ENCODE data around the gene ANGPTL4.

The ANGPTL4 gene

GRCh38 chr19:8392017-8392591, 28.1 kb downstream of the ANGPTL4 start:
- Histone ChIP-seq H4K8ac (ENCODE audit: low read depth, low read length) (no peak overlapping the region), H3K79me1 (ENCODE audit: low read length) (peaks cover 6% of the 10 kb centered on the region), H3K4me1 (ENCODE audit: control insufficient read depth in 1 of 2, insufficient read depth in 2 of 2, low read length in 2 of 2) (peaks cover 9 to 12% of the 10 kb centered on the region in 2 experiments), H3K14ac (ENCODE audit: low read length) (no peak overlapping the region), H3K23ac (ENCODE audit: low read length) (no peak overlapping the region), H4K12ac (ENCODE audit: low read depth, low read length) (no peak overlapping the region), H4K91ac (ENCODE audit: low read depth, low read length) (no peak overlapping the region), H2BK12ac (ENCODE audit: low read length) (no peak overlapping the region), H2BK5ac (ENCODE audit: low read depth, low read length, poor library complexity) (no peak overlapping the region), H3K27ac (ENCODE audit: low read depth, low read length) (no peak overlapping the region), H3K9ac (ENCODE audit: low read length) (no peak overlapping the region), H2AK5ac (ENCODE audit: low read length) (no peak overlapping the region), H3K9me3 (ENCODE audit: insufficient read depth, low read depth, low read length) (no peaks in the 10 kb centered on the region), H3K4ac (ENCODE audit: low read depth, low read length) (peak overlapping the region; percentile 18), H2AFZ (ENCODE audit: insufficient read depth, low read length, poor library complexity) (no peak overlapping the region), H3K4me3 (ENCODE audit: low read depth, low read length) (no peak overlapping the region), H3K18ac (ENCODE audit: low read length) (no peak overlapping the region), H3K4me2 (ENCODE audit: low read length) (no peak overlapping the region), H2BK120ac (ENCODE audit: insufficient read depth, low read length, poor library complexity) (no peak overlapping the region), H3K36me3 (ENCODE audit: control insufficient read depth in 1 of 2, insufficient read depth in 2 of 2, low read length in 2 of 2) (no peaks in the 10 kb centered on the region), H3K27me3 (ENCODE audit: insufficient read depth, low read length) (no peaks in the 10 kb centered on the region), H3K79me2 (ENCODE audit: control insufficient read depth, insufficient read depth, low read length, poor library complexity) (peaks cover 18% of the 10 kb centered on the region)
- WGBS (ENCODE audit: extremely low coverage, insufficient coverage, insufficient read length) = no CpG with 5 or more reads among the region's 11 CpGs
- peak in 1 of 2 donors; percentile 18 for DNase-seq

DNA sequence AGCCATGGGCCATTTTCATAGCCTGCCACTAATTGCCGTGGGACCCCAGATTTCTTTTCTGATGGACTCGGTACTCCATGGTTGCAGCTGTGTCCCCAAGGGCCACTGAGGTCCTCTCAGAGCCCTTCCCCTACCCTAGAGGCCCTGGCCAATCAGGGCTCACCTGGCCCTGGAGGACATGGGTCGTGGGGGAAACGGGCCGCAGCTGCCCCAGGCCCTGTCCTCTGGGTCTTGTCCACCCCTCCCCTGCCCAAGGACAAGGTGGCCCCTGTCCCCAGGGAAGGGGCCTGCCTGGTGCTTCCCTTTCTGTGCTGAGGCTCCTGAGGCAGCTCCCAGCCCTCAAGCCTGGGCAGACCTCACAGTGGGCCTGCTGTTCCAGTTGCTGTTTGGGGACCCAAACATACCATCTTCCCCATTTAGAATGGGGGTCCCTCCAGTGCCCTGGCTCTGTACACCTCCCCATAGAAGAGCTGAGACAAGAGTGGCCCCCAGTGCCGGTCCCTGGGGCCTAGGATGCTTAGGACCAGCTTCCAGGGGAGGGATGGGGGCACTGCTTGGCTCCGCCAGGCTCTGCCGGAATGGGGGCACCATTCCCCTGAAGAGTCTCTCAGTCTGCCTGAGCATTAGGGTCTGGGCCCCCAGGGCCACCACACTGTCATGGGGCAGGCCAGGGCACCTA, 29.4 kb downstream of the ANGPTL4 start:
- Histone ChIP-seq H3K9ac (ENCODE audit: low read length) (no peak overlapping the region), H3K79me2 (ENCODE audit: control insufficient read depth, insufficient read depth, low read length, poor library complexity) (peaks cover 22% of the 10 kb centered on the region), H3K4me2 (ENCODE audit: low read length) (no peak overlapping the region), H3K36me3 (ENCODE audit: control insufficient read depth in 1 of 2, insufficient read depth in 2 of 2, low read length in 2 of 2) (no peaks in the 10 kb centered on the region), H3K4me1 (ENCODE audit: control insufficient read depth in 1 of 2, insufficient read depth in 2 of 2, low read length in 2 of 2) (peaks cover 21 to 24% of the 10 kb centered on the region in 2 experiments), H4K8ac (ENCODE audit: low read depth, low read length) (no peak overlapping the region), H2AFZ (ENCODE audit: insufficient read depth, low read length, poor library complexity) (peak overlapping the region; percentile 17), H3K4ac (ENCODE audit: low read depth, low read length) (peak overlapping the region; percentile 65), H3K79me1 (ENCODE audit: low read length) (peaks cover 9% of the 10 kb centered on the region), H3K18ac (ENCODE audit: low read length) (no peak overlapping the region), H3K27ac (ENCODE audit: low read depth, low read length) (no peak overlapping the region), H3K9me3 (ENCODE audit: insufficient read depth, low read depth, low read length) (no peaks in the 10 kb centered on the region), H2BK5ac (ENCODE audit: low read depth, low read length, poor library complexity) (no peak overlapping the region), H3K27me3 (ENCODE audit: insufficient read depth, low read length) (no peaks in the 10 kb centered on the region), H3K4me3 (ENCODE audit: low read depth, low read length) (no peak overlapping the region), H2BK120ac (ENCODE audit: insufficient read depth, low read length, poor library complexity) (no peak overlapping the region), H2AK5ac (ENCODE audit: low read length) (no peak overlapping the region), H2BK12ac (ENCODE audit: low read length) (no peak overlapping the region), H4K91ac (ENCODE audit: low read depth, low read length) (no peak overlapping the region), H4K12ac (ENCODE audit: low read depth, low read length) (no peak overlapping the region), H3K14ac (ENCODE audit: low read length) (no peak overlapping the region), H3K23ac (ENCODE audit: low read length) (no peak overlapping the region)
- DNase-seq = no peak
- no CpG with 5 or more reads among the region's 8 CpGs for WGBS (ENCODE audit: extremely low coverage, insufficient coverage, insufficient read length)

DNA sequence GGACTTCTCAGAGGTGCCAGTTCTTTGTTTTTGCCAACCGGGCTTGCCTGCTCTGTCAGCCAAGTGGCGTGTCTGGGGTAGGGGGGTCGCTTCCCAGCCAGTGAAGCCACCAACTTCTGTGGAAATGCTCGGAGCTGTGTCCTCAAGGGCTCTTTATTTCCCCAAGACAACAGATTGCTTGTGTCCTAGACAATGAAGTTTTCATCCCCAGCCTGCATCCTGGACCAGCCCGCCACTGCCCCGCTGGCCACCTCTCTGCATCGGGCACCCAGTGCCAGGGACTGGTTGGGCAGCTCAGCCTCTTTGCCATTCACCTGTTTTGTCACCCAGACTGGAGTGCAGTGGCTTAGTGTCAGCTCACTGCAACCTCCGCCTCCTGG, 29.9 kb downstream of the ANGPTL4 start:
- H3K14ac ChIP-seq (ENCODE audit: low read length) = no peak overlapping the region
- H3K27me3 ChIP-seq (ENCODE audit: insufficient read depth, low read length) = no peaks in the 10 kb centered on the region
- WGBS (ENCODE audit: extremely low coverage, insufficient coverage, insufficient read length) = no CpG with 5 or more reads among the region's 8 CpGs

GRCh38 chr19:8395621-8396082, 31.7 kb downstream of the ANGPTL4 start:
- H3K36me3 ChIP-seq (ENCODE audit: control insufficient read depth in 1 of 2, insufficient read depth in 2 of 2, low read length in 2 of 2) = peaks cover 12 to 13% of the 10 kb centered on the region in 2 experiments
- H2BK5ac ChIP-seq (ENCODE audit: low read depth, low read length, poor library complexity) = no peak overlapping the region
- H3K14ac ChIP-seq (ENCODE audit: low read length) = no peak overlapping the region
- H2AFZ ChIP-seq (ENCODE audit: insufficient read depth, low read length, poor library complexity) = no peak overlapping the region
- H3K4me2 ChIP-seq (ENCODE audit: low read length) = no peak overlapping the region
- peaks cover 26 to 27% of the 10 kb centered on the region in 2 experiments for H3K4me1 ChIP-seq (ENCODE audit: control insufficient read depth in 1 of 2, insufficient read depth in 2 of 2, low read length in 2 of 2)
- no peak overlapping the region for H3K23ac ChIP-seq (ENCODE audit: low read length)
- no peak for DNase-seq
- no peak overlapping the region for H3K4ac ChIP-seq (ENCODE audit: low read depth, low read length)
- H2BK120ac ChIP-seq (ENCODE audit: insufficient read depth, low read length, poor library complexity) = no peak overlapping the region
- H4K12ac ChIP-seq (ENCODE audit: low read depth, low read length) = no peak overlapping the region
- no peak overlapping the region for H2AK5ac ChIP-seq (ENCODE audit: low read length)
- H3K18ac ChIP-seq (ENCODE audit: low read length) = peak overlapping the region; percentile 65
- H3K4me3 ChIP-seq (ENCODE audit: low read depth, low read length) = no peak overlapping the region
- H3K79me2 ChIP-seq (ENCODE audit: control insufficient read depth, insufficient read depth, low read length, poor library complexity) = peaks cover 19% of the 10 kb centered on the region
- no peak overlapping the region for H3K9ac ChIP-seq (ENCODE audit: low read length)
- WGBS (ENCODE audit: extremely low coverage, insufficient coverage, insufficient read length) = no CpG with 5 or more reads among the region's 14 CpGs
- H3K27ac ChIP-seq (ENCODE audit: low read depth, low read length) = no peak overlapping the region
- H3K27me3 ChIP-seq (ENCODE audit: insufficient read depth, low read length) = no peaks in the 10 kb centered on the region
- H4K91ac ChIP-seq (ENCODE audit: low read depth, low read length) = no peak overlapping the region
- H2BK12ac ChIP-seq (ENCODE audit: low read length) = no peak overlapping the region
- no peak overlapping the region for H4K8ac ChIP-seq (ENCODE audit: low read depth, low read length)
- H3K79me1 ChIP-seq (ENCODE audit: low read length) = peaks cover 3% of the 10 kb centered on the region
- no peaks in the 10 kb centered on the region for H3K9me3 ChIP-seq (ENCODE audit: insufficient read depth, low read depth, low read length)

More for the DNA sequence above, 29.9 kb downstream of the ANGPTL4 start:
- Histone ChIP-seq H4K8ac (ENCODE audit: low read depth, low read length) (no peak overlapping the region), H3K23ac (ENCODE audit: low read length) (no peak overlapping the region), H3K79me2 (ENCODE audit: control insufficient read depth, insufficient read depth, low read length, poor library complexity) (peaks cover 22% of the 10 kb centered on the region), H3K4me3 (ENCODE audit: low read depth, low read length) (no peak overlapping the region), H2BK120ac (ENCODE audit: insufficient read depth, low read length, poor library complexity) (no peak overlapping the region), H3K27ac (ENCODE audit: low read depth, low read length) (no peak overlapping the region), H4K91ac (ENCODE audit: low read depth, low read length) (no peak overlapping the region), H3K4ac (ENCODE audit: low read depth, low read length) (no peak overlapping the region), H3K4me1 (ENCODE audit: control insufficient read depth in 1 of 2, insufficient read depth in 2 of 2, low read length in 2 of 2) (peaks cover 25 to 27% of the 10 kb centered on the region in 2 experiments), H4K12ac (ENCODE audit: low read depth, low read length) (no peak overlapping the region), H3K9me3 (ENCODE audit: insufficient read depth, low read depth, low read length) (no peaks in the 10 kb centered on the region), H3K9ac (ENCODE audit: low read length) (no peak overlapping the region), H2AFZ (ENCODE audit: insufficient read depth, low read length, poor library complexity) (no peak overlapping the region), H3K79me1 (ENCODE audit: low read length) (peaks cover 9% of the 10 kb centered on the region), H3K18ac (ENCODE audit: low read length) (no peak overlapping the region), H3K36me3 (ENCODE audit: control insufficient read depth in 1 of 2, insufficient read depth in 2 of 2, low read length in 2 of 2) (no peaks in the 10 kb centered on the region), H2AK5ac (ENCODE audit: low read length) (no peak overlapping the region), H2BK5ac (ENCODE audit: low read depth, low read length, poor library complexity) (no peak overlapping the region), H3K4me2 (ENCODE audit: low read length) (no peak overlapping the region), H2BK12ac (ENCODE audit: low read length) (no peak overlapping the region)
- no peak for DNase-seq

Data from trophoblast cell (in vitro differentiated cells and primary cell).